Measurements from ENCODE around the gene HOXD1.

Gene HOXD1

GRCh38 chr2:176146101-176146500 lies 42.4 kb upstream of the HOXD1 start:
- DNase-seq (ENCODE audit: low read depth, low spot score) = no peak
- Histone ChIP-seq H3K9me3 (ENCODE audit: low read depth, low read length) (no peaks in the 10 kb centered on the region), H3K9ac (ENCODE audit: insufficient read length) (no peak overlapping the region), H3K36me3 (ENCODE audit: insufficient read depth, low read length) (no peaks in the 10 kb centered on the region), H3K27ac (no peak overlapping the region), H3K4me3 (peak overlapping the region; percentile 15; the same call in 1 of the 2 replicates)
- TF ChIP-seq EZH2 (IDR thresholded peaks at IDR 0.05) (no peak), FOXP2 (optimal IDR thresholded peaks at IDR 0.05; ENCODE audit: control extremely low read depth, extremely low read length, insufficient read depth) (no peak), POLR2AphosphoS5 (IDR thresholded peaks at IDR 0.05; ENCODE audit: borderline replicate concordance, low read depth, low read length) (no peak)

DNA sequence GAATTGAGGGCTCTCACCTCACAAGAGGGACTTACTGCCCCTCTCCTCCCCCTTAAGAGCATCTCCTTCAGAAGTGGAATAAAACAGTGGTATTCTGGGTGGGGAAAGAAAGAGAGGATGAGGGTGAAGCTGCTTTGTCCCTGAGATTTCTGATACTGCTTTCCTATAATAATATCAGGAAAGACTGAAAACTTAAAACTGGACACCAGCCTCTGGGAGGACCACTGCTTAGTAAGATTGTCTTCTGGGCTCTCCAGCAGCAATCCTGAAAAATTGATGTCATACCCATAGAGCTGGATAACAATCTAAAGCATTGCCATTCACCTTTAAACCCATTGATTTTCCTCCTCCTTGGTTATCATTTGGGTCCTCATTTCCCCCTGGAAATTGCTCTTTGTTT lies 41.8 kb upstream of the HOXD1 start:
- Histone ChIP-seq H3K36me3 (ENCODE audit: insufficient read depth, low read length) (no peaks in the 10 kb centered on the region), H3K9ac (ENCODE audit: insufficient read length) (no peak overlapping the region), H3K4me3 (no peak overlapping the region), H3K9me3 (ENCODE audit: low read depth, low read length) (no peaks in the 10 kb centered on the region), H3K27ac (no peak overlapping the region)
- DNase-seq (ENCODE audit: low read depth, low spot score) = no peak
- TF ChIP-seq FOXP2 (optimal IDR thresholded peaks at IDR 0.05; ENCODE audit: control extremely low read depth, extremely low read length, insufficient read depth) (no peak), POLR2AphosphoS5 (IDR thresholded peaks at IDR 0.05; ENCODE audit: borderline replicate concordance, low read depth, low read length) (no peak), EZH2 (IDR thresholded peaks at IDR 0.05) (no peak)

GRCh38 chr2:176147210-176147799 lies 41.2 kb upstream of the HOXD1 start:
- Histone ChIP-seq H3K9ac (ENCODE audit: insufficient read length) (no peak overlapping the region), H3K27ac (no peak overlapping the region), H3K4me3 (no peak overlapping the region), H3K9me3 (ENCODE audit: low read depth, low read length) (no peaks in the 10 kb centered on the region), H3K36me3 (ENCODE audit: insufficient read depth, low read length) (no peaks in the 10 kb centered on the region; the same call in 1 of the 2 replicates)
- TF ChIP-seq EZH2 (IDR thresholded peaks at IDR 0.05) (no peak), FOXP2 (optimal IDR thresholded peaks at IDR 0.05; ENCODE audit: control extremely low read depth, extremely low read length, insufficient read depth) (no peak), POLR2AphosphoS5 (IDR thresholded peaks at IDR 0.05; ENCODE audit: borderline replicate concordance, low read depth, low read length) (no peak)
- DNase-seq (ENCODE audit: low read depth, low spot score) = no peak

GRCh38 chr2:176147800-176148496 lies 40.5 kb upstream of the HOXD1 start:
- no peak overlapping the region for H3K27ac ChIP-seq
- no peak for DNase-seq (ENCODE audit: low read depth, low spot score)
- H3K4me3 ChIP-seq = no peak overlapping the region
- no peak for TF ChIP-seq EZH2 (IDR thresholded peaks at IDR 0.05)
- H3K9ac ChIP-seq (ENCODE audit: insufficient read length) = no peak overlapping the region
- H3K9me3 ChIP-seq (ENCODE audit: low read depth, low read length) = no peaks in the 10 kb centered on the region
- peaks cover 5% of the 10 kb centered on the region; the same call in 1 of the 2 replicates for H3K36me3 ChIP-seq (ENCODE audit: insufficient read depth, low read length)

- H3K9me3 ChIP-seq (ENCODE audit: low read depth, low read length) = no peaks in the 10 kb centered on the region
- TF ChIP-seq FOXP2 (optimal IDR thresholded peaks at IDR 0.05; ENCODE audit: control extremely low read depth, extremely low read length, insufficient read depth) (no peak), EZH2 (IDR thresholded peaks at IDR 0.05) (no peak), POLR2AphosphoS5 (IDR thresholded peaks at IDR 0.05; ENCODE audit: borderline replicate concordance, low read depth, low read length) (no peak)
- H3K36me3 ChIP-seq (ENCODE audit: insufficient read depth, low read length) = peaks cover 5% of the 10 kb centered on the region; the same call in 1 of the 2 replicates
- no peak overlapping the region for H3K4me3 ChIP-seq
- no peak for DNase-seq (ENCODE audit: low read depth, low spot score)
- no peak overlapping the region for H3K27ac ChIP-seq
- no peak overlapping the region for H3K9ac ChIP-seq (ENCODE audit: insufficient read length)
Measured at GRCh38 chr2:176148751-176149421, 39.6 kb upstream of the HOXD1 start.

- H3K4me3 ChIP-seq = no peak overlapping the region
- no peaks in the 10 kb centered on the region for H3K9me3 ChIP-seq (ENCODE audit: low read depth, low read length)
- no peak overlapping the region for H3K27ac ChIP-seq
- H3K9ac ChIP-seq (ENCODE audit: insufficient read length) = no peak overlapping the region
- peaks cover 6% of the 10 kb centered on the region; the same call in 1 of the 2 replicates for H3K36me3 ChIP-seq (ENCODE audit: insufficient read depth, low read length)
- TF ChIP-seq FOXP2 (optimal IDR thresholded peaks at IDR 0.05; ENCODE audit: control extremely low read depth, extremely low read length, insufficient read depth) = no peak
- TF ChIP-seq POLR2AphosphoS5 (IDR thresholded peaks at IDR 0.05; ENCODE audit: borderline replicate concordance, low read depth, low read length) = no peak
- TF ChIP-seq EZH2 (IDR thresholded peaks at IDR 0.05) = no peak
- DNase-seq (ENCODE audit: low read depth, low spot score) = no peak
Measured at GRCh38 chr2:176149481-176149938, 39.0 kb upstream of the HOXD1 start.

DNA sequence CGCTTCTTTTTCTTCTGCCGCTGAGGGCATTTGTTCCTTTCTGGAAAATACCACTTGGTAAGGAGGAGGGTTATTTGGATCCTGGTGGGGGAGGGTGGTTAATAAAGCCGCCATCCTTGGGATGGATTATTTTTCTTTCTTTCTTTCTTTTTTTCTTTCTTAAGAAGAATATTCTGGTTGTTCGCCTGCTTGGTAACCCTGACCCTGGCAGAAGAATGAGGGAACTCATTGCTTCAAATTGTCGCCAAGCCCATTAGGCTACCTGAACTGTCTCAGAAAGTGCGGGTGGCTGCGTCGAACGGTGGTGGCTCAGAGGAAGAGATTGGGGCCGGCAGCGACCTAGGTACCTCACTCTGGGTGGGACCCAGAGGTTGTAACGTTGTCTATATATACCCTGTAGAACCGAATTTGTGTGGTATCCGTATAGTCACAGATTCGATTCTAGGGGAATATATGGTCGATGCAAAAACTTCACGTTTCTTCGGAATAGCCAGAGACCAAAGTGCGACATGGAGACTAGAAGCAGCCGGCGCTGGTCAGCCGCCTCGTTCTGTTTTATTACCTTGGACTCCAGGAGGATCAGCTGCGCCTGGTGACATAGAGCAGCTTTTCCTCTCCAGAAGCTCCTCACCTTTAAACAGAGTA lies 38.4 kb upstream of the HOXD1 start:
- Histone ChIP-seq H3K9me3 (ENCODE audit: low read depth, low read length) (no peaks in the 10 kb centered on the region), H3K9ac (ENCODE audit: insufficient read length) (no peak overlapping the region), H3K27ac (no peak overlapping the region), H3K36me3 (ENCODE audit: insufficient read depth, low read length) (peaks cover 11% of the 10 kb centered on the region; the same call in 1 of the 2 replicates), H3K4me3 (no peak overlapping the region)
- no peak for DNase-seq (ENCODE audit: low read depth, low spot score)
- TF ChIP-seq FOXP2 (optimal IDR thresholded peaks at IDR 0.05; ENCODE audit: control extremely low read depth, extremely low read length, insufficient read depth) (no peak), POLR2AphosphoS5 (IDR thresholded peaks at IDR 0.05; ENCODE audit: borderline replicate concordance, low read depth, low read length) (no peak), EZH2 (IDR thresholded peaks at IDR 0.05) (no peak)

Measured in SK-N-MC (cell line).